WTC11 (cell line): ENCODE data around the gene GALNT5.

Experiments
- CBFB ChIP-seq: sonication (generic); formaldehyde crosslinking; IDR thresholded peaks from 2 replicates; pipeline ENCODE4 v1.8.1; 2022; ENCODE audit warnings: mild to moderate bottlenecking, low read depth, missing genetic modification reagents
- CTCF ChIP-seq: fragments of 200-600 bp; IDR thresholded peaks from 2 replicates; pipeline ENCODE4 v1.8.0; 2022; ENCODE audit warnings: antibody characterized with exemption
- ESRRA ChIP-seq: sonication (generic); formaldehyde crosslinking; IDR thresholded peaks from 2 replicates; pipeline ENCODE4 v1.8.1; 2022; ENCODE audit warnings: mild to moderate bottlenecking, missing genetic modification reagents, borderline replicate concordance
- GTF2I ChIP-seq: fragments of 250-450 bp; sonication (Bioruptor Pico); conservative IDR thresholded peaks from 2 replicates; pipeline ENCODE4 v1.4.0; 2021; ENCODE audit warnings: mild to moderate bottlenecking
- MAX ChIP-seq: sonication (generic); formaldehyde crosslinking; IDR thresholded peaks from 2 replicates; pipeline ENCODE4 v1.8.0; 2022; ENCODE audit warnings: mild to moderate bottlenecking, missing genetic modification reagents
- NFYB ChIP-seq: sonication (generic); formaldehyde crosslinking; conservative IDR thresholded peaks from 2 replicates; pipeline ENCODE4 v1.8.0; 2022; ENCODE audit warnings: low read depth, missing genetic modification reagents
- PRRX2 ChIP-seq: fragments of 250-450 bp; sonication (Bioruptor Pico); IDR thresholded peaks from 2 replicates; pipeline ENCODE4 v1.8.0; 2021; ENCODE audit warnings: mild to moderate bottlenecking
- TCF7 ChIP-seq: sonication (generic); formaldehyde crosslinking; IDR thresholded peaks from 2 replicates; pipeline ENCODE4 v1.8.0; 2022; ENCODE audit warnings: mild to moderate bottlenecking, low read depth, missing genetic modification reagents, moderate library complexity
- ZNF512 ChIP-seq: sonication (generic); formaldehyde crosslinking; IDR thresholded peaks from 2 replicates; pipeline ENCODE4 v1.8.1; 2022; ENCODE audit warnings: missing genetic modification reagents, borderline replicate concordance

GRCh38 chr2:157259386-157259785, 1.9 kb downstream of the GALNT5 start:
- no peak for TF ChIP-seq CTCF
- no peak for TF ChIP-seq TCF7 (CRISPR knock-in tag)
- TF ChIP-seq MAX (CRISPR knock-in tag), result no peak
- TF ChIP-seq CBFB (CRISPR knock-in tag), result no peak
- no peak for TF ChIP-seq GTF2I (CRISPR knock-in tag)
- no peak for TF ChIP-seq ESRRA (CRISPR knock-in tag)
- TF ChIP-seq PRRX2, result no peak
- no peak for TF ChIP-seq NFYB (CRISPR knock-in tag)
- no peak for TF ChIP-seq ZNF512 (CRISPR knock-in tag)
